Activated naive CD4-positive, alpha-beta T cell treated with anti-CD3 and anti-CD28 coated beads for 36 hours (primary cell): ENCODE data around the gene SLC25A25. TPM values are rescaled to one million over a fixed set of nuclear protein-coding genes. Genes with fewer than 3 reads are reported as not detected.
A peak's percentile ranks its signal among the peaks of the same experiment; 100 is the strongest.

Source experiments
- CTCF ChIA-PET: fragments of 350-600 bp; sonication (Branson Sonifier 250); formaldehyde crosslinking; loops from one replicate; lab custom pipeline; 2021; ENCODE audit warnings: antibody characterized with exemption; lab: Charles Lee
- DNase-seq: peaks from one replicate; pipeline ENCODE4 v3.0.0-alpha.2; 2020
- H3K27ac Mint-ChIP-seq: one replicate; pipeline ENCODE4 v1.8.0; 2021; ENCODE audit warnings: mild to moderate bottlenecking, mixed read lengths
- H3K27me3 Mint-ChIP-seq: one replicate; pipeline ENCODE4 v1.8.0; 2021; ENCODE audit warnings: low read depth, mixed read lengths
- H3K36me3 Mint-ChIP-seq: one replicate; pipeline ENCODE4 v1.8.0; 2021; ENCODE audit warnings: low read depth, mixed read lengths
- H3K4me1 Mint-ChIP-seq: one replicate; pipeline ENCODE4 v1.8.0; 2021; ENCODE audit warnings: low read depth, mixed read lengths
- H3K4me3 Mint-ChIP-seq: one replicate; pipeline ENCODE4 v1.8.0; 2021; ENCODE audit warnings: mild to moderate bottlenecking, moderate library complexity, mixed read lengths
- H3K9me3 Mint-ChIP-seq: one replicate; pipeline ENCODE4 v1.8.0; 2021; ENCODE audit warnings: mixed read lengths
- intact Hi-C: fragments of 100-400 bp; cut with micrococcal nuclease; formaldehyde crosslinking; loops from one replicate; pipeline ENCODE4 v1.15.1; 2023
- total RNA-seq, 2 experiments: library from RNA; stranded (reverse); gene quantifications; one replicate each; pipeline ENCODE4 v1.2.3, GENCODE V29; 2021

Gene SLC25A25
- total RNA-seq, 2 experiments from 2014 or later = 12.0 to 12.7 TPM

DNA sequence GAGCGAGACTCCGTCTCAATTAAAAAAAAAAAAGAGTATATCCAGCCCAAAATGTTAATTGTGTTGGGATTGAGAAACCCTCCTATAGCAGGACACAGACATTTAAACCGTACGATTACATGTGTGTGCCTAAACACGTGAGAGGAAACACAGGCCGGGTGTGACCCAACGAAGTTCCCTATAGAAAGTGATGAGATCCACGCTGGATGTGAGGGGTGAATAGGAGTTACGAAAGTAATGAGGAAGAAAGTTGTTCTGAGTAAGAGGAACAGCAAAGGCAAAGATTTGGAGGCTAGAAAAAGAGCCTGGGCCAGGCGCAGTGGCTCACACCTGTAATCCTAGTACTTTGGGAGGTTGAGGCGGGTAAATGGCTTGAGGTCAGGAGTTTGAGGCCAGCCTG, 14.5 kb upstream of the SLC25A25 start:
- H3K27me3 Mint-ChIP-seq = no peaks in the 10 kb centered on the region
- intact Hi-C loops = no loop called here
- no peak overlapping the region for H3K4me3 Mint-ChIP-seq
- CTCF ChIA-PET = interaction anchor here (0.6 kb wide), 1 partner anchor 127 kb away, joined by 3 read pairs; no protein-coding TSS in a partner anchor
- H3K36me3 Mint-ChIP-seq = no peaks in the 10 kb centered on the region
- no peak overlapping the region for H3K27ac Mint-ChIP-seq
- DNase-seq = no peak
- peaks cover under 1% of the 10 kb centered on the region for H3K4me1 Mint-ChIP-seq
- H3K9me3 Mint-ChIP-seq = no peaks in the 10 kb centered on the region

DNA sequence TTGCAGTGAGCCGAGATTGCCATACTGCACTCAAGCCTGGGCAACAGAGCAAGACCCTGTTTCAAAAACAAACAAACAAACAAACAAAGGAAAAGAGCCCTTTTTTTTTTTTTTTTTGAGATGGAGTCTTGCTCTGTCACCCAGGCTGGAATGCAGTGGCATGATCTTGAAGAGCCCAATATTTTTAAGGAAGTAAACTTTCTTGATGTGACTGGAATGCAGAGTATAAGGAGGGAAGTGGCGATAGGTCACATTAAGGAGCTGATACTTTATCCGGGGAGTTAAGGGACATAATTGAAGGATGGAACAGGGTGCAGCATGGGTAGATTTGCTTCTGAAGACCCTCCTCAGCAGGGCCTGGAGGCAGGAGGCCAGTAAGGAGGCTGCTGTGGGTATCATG, 13.9 kb upstream of the SLC25A25 start:
- CTCF ChIA-PET = no interaction called here
- no peaks in the 10 kb centered on the region for H3K4me1 Mint-ChIP-seq
- H3K27ac Mint-ChIP-seq = no peak overlapping the region
- no peaks in the 10 kb centered on the region for H3K36me3 Mint-ChIP-seq
- no peaks in the 10 kb centered on the region for H3K27me3 Mint-ChIP-seq
- intact Hi-C loops = no loop called here
- no peaks in the 10 kb centered on the region for H3K9me3 Mint-ChIP-seq
- H3K4me3 Mint-ChIP-seq = no peak overlapping the region
- no peak for DNase-seq

DNA sequence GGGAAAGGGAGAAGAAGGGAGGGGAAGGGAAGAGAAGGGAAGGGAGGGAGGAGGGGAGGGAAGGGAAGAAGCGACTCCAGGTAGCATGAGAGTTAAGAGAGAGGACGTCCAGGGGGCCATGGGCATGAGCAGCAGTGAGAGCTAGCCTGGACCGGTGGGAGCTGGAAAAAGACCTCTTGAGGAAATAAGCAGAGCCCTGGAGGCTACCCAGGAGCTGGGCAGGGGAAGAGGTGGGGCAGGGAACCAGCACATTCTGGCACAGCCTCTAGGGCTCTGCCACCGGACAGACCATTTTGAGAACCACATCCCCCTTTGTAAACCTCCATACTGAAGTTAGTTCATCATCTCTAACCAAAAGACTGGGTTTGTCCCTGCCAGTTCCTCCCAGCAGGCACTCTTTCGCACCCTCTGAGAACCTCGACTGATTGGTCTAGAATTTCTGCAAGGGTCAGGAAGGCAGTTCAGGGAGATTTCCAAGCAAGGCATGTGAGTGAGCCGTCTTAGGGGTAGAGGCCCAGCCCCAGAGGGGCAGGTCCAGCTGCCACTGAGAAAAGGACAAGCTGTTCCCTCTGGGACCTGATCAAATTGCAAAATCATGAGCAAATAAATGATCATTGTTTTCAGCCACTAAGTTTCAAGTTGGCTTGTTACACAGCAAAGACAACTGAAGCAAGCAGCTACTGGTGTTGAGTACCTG, 12.5 kb upstream of the SLC25A25 start:
- no peaks in the 10 kb centered on the region for H3K36me3 Mint-ChIP-seq
- no peak overlapping the region for H3K4me3 Mint-ChIP-seq
- no peaks in the 10 kb centered on the region for H3K4me1 Mint-ChIP-seq
- intact Hi-C loops = no loop called here
- H3K9me3 Mint-ChIP-seq = no peaks in the 10 kb centered on the region
- H3K27ac Mint-ChIP-seq = no peak overlapping the region
- CTCF ChIA-PET = no interaction called here
- no peaks in the 10 kb centered on the region for H3K27me3 Mint-ChIP-seq
- DNase-seq = no peak

DNA sequence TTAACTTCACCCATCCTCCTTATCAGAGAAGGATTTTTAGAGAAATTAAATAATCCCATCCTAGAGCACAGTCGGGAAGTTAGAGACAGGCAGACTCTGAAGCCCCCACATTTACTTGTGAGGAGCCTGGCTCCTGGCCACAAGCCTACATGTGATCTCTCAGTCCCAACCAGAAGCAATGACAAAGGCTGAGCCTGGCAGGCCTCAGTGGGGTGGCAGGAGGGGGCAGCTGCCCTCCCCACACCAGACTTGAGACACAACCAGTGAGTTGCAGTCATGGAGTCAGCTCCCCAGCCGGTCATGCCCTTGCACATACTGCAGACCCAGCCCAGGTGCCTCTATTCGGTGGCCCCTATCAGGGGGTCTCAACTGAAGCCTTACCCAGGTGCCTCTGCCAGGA, 11.9 kb upstream of the SLC25A25 start:
- no peaks in the 10 kb centered on the region for H3K27me3 Mint-ChIP-seq
- no peak overlapping the region for H3K4me3 Mint-ChIP-seq
- CTCF ChIA-PET = interaction anchor here (1.6 kb wide), 1 partner anchor 9 kb away, joined by 6 read pairs; no protein-coding TSS in a partner anchor
- peaks cover 3% of the 10 kb centered on the region for H3K4me1 Mint-ChIP-seq
- no peaks in the 10 kb centered on the region for H3K36me3 Mint-ChIP-seq
- intact Hi-C loops = no loop called here
- no peak for DNase-seq
- no peaks in the 10 kb centered on the region for H3K9me3 Mint-ChIP-seq
- H3K27ac Mint-ChIP-seq = no peak overlapping the region

DNA sequence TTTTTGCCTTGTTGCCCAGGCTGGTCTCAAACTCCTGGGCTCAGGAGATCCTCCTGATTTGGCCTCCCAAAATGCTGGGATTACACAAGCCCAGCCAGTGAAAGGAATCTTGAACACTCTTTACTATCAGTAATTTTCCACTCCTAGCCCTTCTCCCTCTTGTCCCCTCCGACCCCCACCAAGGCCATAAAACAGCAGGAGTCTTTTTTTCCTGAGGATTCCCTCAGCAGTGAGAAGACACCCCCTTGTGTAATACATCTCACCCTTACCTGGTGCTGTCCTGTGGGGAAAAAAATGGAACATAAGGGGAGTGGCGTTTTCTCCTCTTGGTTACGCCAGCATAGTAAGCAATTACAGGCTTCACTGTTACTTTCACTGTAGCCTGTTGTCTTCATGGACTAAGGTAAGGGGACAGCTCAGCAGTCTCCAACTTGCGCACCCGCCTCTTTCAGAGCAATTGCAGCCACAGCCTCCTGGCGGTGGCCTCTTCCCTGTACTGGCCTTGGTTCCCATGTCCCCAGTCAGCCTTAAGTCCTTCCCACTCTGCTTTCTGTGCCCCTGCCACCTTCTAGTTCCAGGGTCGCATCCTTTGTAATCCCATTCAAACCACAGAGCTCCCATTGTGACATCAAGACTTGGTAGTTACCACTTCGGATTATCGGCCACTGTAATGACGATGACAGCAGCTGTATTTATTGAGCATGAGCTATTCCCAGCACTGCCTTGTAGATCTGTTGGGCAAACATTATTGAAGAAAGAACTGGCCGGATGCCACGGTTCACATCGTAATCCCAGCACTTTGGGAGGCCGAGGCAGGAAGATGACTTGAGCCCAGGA, 10.9 kb upstream of the SLC25A25 start:
- no peak overlapping the region for H3K27ac Mint-ChIP-seq
- CTCF ChIA-PET = interaction anchor here (0.9 to 1.6 kb wide), 2 partner anchors 8 to 34 kb away, joined by 3 to 6 read pairs; no protein-coding TSS in a partner anchor
- H3K9me3 Mint-ChIP-seq = no peaks in the 10 kb centered on the region
- H3K36me3 Mint-ChIP-seq = no peaks in the 10 kb centered on the region
- H3K4me1 Mint-ChIP-seq = peaks cover 13% of the 10 kb centered on the region
- intact Hi-C loops = no loop called here
- H3K27me3 Mint-ChIP-seq = no peaks in the 10 kb centered on the region
- H3K4me3 Mint-ChIP-seq = no peak overlapping the region
- no peak for DNase-seq

DNA sequence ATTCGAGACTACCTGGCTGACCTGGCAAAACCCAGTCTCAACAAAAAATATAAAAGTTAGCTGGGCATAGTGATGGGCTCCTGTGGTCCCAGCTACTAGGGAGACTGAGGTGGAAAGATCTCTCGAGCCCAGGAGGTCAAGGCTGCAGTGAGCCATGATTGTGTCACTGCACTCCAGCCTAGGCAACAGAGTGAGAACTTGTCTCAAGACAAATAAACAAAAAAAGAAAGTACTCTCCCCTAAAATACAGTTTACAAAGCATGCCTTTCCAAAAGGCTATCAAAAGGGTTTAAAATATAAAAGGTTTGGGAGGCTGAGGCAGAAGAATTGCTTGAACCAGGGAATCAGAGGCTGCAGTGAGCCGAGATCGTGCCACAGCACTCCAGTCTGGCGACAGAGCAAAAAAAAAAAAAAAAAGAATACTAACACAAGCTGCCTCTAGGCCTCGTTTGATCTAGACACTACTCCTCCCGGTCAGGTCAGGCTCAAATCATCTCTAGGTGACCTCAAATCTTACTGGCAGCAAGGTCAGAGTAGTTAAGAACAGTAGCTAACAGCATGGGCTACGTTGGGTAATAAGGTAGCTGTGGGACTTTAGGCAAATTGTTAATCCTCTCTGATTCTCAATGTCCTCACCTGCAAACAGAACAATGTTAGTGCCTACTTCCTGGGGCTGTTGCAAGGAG, 10.2 kb upstream of the SLC25A25 start:
- CTCF ChIA-PET = interaction anchor here (0.9 to 1.6 kb wide), 2 partner anchors 8 to 34 kb away, joined by 3 to 6 read pairs; no protein-coding TSS in a partner anchor
- Mint-ChIP-seq H3K36me3 (no peaks in the 10 kb centered on the region), H3K4me1 (peaks cover 21% of the 10 kb centered on the region), H3K27me3 (no peaks in the 10 kb centered on the region), H3K4me3 (no peak overlapping the region), H3K27ac (no peak overlapping the region), H3K9me3 (no peaks in the 10 kb centered on the region)
- intact Hi-C loops = no loop called here
- no peak for DNase-seq

DNA sequence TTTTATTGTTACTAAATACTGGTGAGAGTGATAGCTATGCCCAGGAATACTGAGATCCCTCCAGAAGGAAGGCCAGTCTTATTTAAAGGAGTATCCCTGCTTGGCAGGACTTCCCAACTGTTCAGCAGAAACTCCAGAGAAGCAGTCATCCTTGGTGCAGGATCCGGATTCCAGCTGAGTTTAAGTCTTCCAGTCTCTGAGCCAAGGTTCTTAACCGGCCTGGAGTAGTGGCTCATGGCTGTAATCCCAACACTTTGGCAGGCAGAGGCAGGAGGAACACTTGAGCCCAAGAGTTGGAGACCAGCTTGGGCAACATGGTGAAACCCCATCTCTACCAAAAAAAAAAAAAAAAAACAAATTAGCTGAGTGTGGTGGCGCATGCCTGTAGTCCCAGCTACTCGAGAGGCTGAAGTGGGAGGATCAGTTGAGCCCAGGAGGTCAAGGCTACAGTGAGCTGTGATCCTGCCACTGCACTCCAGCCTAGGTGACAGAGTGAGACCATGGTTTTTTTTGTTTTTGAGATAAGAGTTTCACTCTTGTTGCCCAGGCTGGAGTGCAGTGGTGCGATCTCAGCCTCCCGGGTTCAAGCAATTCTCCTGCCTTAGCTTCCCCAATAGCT, 8.6 kb upstream of the SLC25A25 start:
- no peaks in the 10 kb centered on the region for H3K27me3 Mint-ChIP-seq
- H3K9me3 Mint-ChIP-seq = no peaks in the 10 kb centered on the region
- intact Hi-C loops = no loop called here
- CTCF ChIA-PET = interaction anchor here (0.6 to 1.3 kb wide), 4 partner anchors 25 to 560 kb away, joined by 3 to 5 read pairs (median 4); no protein-coding TSS in a partner anchor
- H3K27ac Mint-ChIP-seq = no peak overlapping the region
- H3K36me3 Mint-ChIP-seq = peaks cover 2% of the 10 kb centered on the region
- H3K4me3 Mint-ChIP-seq = no peak overlapping the region
- DNase-seq = no peak
- H3K4me1 Mint-ChIP-seq = peaks cover 29% of the 10 kb centered on the region

DNA sequence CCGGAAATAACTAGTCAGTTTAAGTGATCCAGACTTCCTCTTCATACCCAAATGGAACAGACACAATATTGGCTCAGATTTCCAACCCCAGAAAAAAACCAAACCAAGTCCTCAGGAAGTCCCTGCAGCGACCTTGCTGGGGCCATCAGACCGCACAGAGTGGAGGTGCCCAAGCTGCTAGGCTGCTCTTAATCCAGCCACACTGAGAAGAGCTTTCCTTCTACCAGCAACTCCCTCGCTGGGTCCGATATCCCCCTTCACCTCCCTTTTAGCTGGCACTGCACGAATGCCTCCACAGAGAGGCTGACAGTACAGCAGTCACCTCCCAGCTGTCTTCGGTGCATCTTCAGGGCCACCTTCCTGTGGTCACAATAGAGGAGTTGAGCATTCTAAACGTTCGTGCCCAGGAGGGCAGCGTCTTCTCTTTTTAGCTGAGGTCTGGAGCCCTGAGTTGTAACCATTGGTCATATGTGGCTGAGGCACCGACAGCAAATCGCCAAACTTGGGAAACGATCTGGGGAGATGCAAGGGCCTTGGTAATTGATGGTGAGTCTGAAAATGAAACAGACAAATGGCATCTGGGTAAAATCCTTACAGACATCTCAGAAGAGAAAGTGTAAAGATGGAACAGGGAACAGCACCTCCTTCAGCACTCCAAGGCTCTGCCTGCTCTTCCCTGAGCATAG, 6.6 kb upstream of the SLC25A25 start:
- intact Hi-C loops = no loop called here

DNA sequence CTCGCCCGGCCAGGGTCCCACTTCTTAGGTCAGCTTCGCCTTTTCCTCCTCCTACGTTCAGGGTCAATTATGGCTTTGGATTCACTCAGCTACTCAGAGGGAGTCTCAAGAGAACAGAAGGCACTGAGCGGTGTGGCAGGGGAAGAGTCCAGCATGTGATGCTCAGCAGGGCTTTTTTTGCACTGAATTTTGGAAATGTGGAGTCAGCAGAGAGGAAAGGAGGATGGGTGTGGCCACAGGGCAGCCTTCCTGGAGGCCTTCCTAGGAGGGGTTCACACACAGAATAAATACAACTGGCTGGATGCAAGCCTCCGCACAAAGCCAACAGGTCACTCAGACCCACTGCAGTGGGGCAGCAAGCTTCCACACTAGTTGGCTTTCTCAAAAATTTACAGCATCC, 5.8 kb upstream of the SLC25A25 start:
- Mint-ChIP-seq H3K4me1 (peaks cover 46% of the 10 kb centered on the region), H3K36me3 (peaks cover 2% of the 10 kb centered on the region), H3K9me3 (no peaks in the 10 kb centered on the region), H3K4me3 (no peak overlapping the region), H3K27ac (no peak overlapping the region), H3K27me3 (no peaks in the 10 kb centered on the region)
- intact Hi-C loops = no loop called here
- CTCF ChIA-PET = interaction anchor here (4.1 kb wide), 1 partner anchor 27 kb away, joined by 18 read pairs; no protein-coding TSS in a partner anchor
- DNase-seq = no peak

More for the DNA sequence above, 6.6 kb upstream of the SLC25A25 start:
- H3K27me3 Mint-ChIP-seq = no peaks in the 10 kb centered on the region
- peak; percentile 18 for DNase-seq
- H3K4me1 Mint-ChIP-seq = peaks cover 46% of the 10 kb centered on the region
- CTCF ChIA-PET = interaction anchor here (0.8 to 4.1 kb wide), 2 partner anchors 26 to 192 kb away, joined by 3 to 18 read pairs; no protein-coding TSS in a partner anchor
- peak overlapping the region; percentile 58 for H3K4me3 Mint-ChIP-seq
- no peaks in the 10 kb centered on the region for H3K9me3 Mint-ChIP-seq
- peaks cover 2% of the 10 kb centered on the region for H3K36me3 Mint-ChIP-seq
- peak overlapping the region; percentile 79 for H3K27ac Mint-ChIP-seq

DNA sequence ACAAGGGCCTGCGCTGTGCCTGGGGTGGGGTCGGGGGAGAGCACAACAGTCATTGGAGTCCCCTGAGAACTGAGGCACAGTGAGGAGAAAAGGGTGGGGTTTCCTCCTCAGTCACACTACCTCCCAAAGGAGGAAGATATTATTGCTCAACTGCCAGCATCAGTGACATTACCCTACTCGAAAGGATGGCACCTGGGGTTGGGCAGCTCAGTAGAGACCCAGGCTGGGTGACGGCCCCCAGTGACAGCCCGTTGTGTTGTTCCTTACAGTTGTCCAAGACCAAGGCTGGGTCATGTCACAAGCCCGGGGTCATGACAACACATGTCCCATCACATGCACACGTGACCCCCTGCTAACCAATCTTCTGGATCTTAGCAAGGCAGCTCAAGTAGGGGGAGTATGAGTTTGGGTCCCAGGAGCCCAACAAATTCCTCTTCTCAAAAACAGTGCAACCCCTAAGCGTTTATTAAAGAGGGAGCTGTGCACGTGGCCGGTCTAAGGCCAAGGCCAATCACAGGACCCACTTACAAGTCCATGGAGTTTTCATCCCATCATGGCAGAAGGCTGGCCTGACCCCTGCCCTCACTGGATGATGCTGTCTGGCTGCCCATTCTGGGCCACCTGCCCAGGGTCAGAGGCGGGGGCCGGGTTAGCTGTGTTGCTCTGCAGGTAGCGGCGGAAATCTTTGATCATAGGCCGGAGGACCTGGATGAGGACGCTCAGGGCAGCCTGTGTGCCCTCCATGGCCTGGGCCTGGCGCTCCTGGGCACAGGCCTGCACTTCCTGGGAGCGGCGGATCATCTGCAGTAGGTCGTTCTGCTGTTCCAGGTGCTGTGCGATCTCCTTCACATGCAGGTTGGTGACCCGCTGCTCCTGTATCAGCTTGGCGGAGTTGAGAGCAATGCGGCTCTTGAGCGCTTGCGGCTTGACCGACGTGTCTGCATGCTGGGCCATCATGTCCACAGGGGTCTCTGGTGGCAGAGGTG, 4.9 kb upstream of the SLC25A25 start:
- Mint-ChIP-seq H3K4me1 (peaks cover 46% of the 10 kb centered on the region), H3K27ac (no peak overlapping the region), H3K36me3 (peaks cover 2% of the 10 kb centered on the region), H3K27me3 (no peaks in the 10 kb centered on the region), H3K9me3 (no peaks in the 10 kb centered on the region), H3K4me3 (no peak overlapping the region)
- intact Hi-C loops = no loop called here
- DNase-seq = no peak
- CTCF ChIA-PET = interaction anchor here (0.9 to 4.1 kb wide), 3 partner anchors 28 to 55 kb away, joined by 3 to 18 read pairs (median 5); no protein-coding TSS in a partner anchor
